DND-41 (cell line): ENCODE results near the gene UPK1A.

Experiments
- ATAC-seq: fragments of 200-7000 bp; cut with Tn5 transposase; 3 replicates; pipeline ENCODE4 v1.9.1; 2021; ENCODE audit warnings: low read depth; ENCODE audit not compliant: insufficient read depth
- DNase-seq: peaks from one replicate; pipeline ENCODE4 v3.0.0-alpha.2; 2020
- H2AFZ ChIP-seq: 2 replicates; pipeline ENCODE4 v1.6.0; 2012; ENCODE audit warnings: low read depth, low read length
- H3K27ac ChIP-seq: 2 replicates; pipeline ENCODE4 v1.5.1; 2012; ENCODE audit warnings: low read length, inconsistent platforms
- H3K27me3 ChIP-seq: fragments of 200-600 bp; sonication (generic); 2 replicates; pipeline ENCODE4 v1.6.0; 2012; ENCODE audit warnings: low read length, mild to moderate bottlenecking, inconsistent platforms; ENCODE audit not compliant: insufficient read depth, poor library complexity
- H3K36me3 ChIP-seq: 2 replicates; pipeline ENCODE4 v1.5.1; 2012; ENCODE audit warnings: low read length, inconsistent platforms; ENCODE audit not compliant: insufficient read depth
- H3K4me1 ChIP-seq: 2 replicates; pipeline ENCODE4 v1.5.1; 2012; ENCODE audit warnings: mild to moderate bottlenecking, low read length; ENCODE audit not compliant: insufficient read depth
- H3K4me2 ChIP-seq: 2 replicates; pipeline ENCODE4 v1.6.0; 2012; ENCODE audit warnings: mild to moderate bottlenecking, moderate library complexity, low read length, inconsistent platforms; ENCODE audit not compliant: insufficient read depth
- H3K4me3 ChIP-seq, 2 experiments: fragments of 200-600 bp in 1 of 2; shearing (Covaris generic) in 1 of 2; 2 replicates each; pipeline ENCODE4 v1.5.1; 2012 to 2016; ENCODE audit warnings: inconsistent platforms in 2 of 2, low read length in 2 of 2, mild to moderate bottlenecking in 2 of 2, low read depth in 1 of 2, moderate library complexity in 1 of 2
- H3K79me2 ChIP-seq: 2 replicates; pipeline ENCODE4 v1.6.0; 2012; ENCODE audit warnings: low read length, inconsistent platforms; ENCODE audit not compliant: insufficient read depth
- H3K9ac ChIP-seq: 2 replicates; pipeline ENCODE4 v1.6.0; 2012; ENCODE audit warnings: low read depth, mild to moderate bottlenecking, inconsistent platforms, low read length, moderate library complexity
- H3K9me3 ChIP-seq: 2 replicates; pipeline ENCODE4 v1.5.1; 2012; ENCODE audit warnings: low read length, moderate library complexity, mild to moderate bottlenecking, inconsistent platforms; ENCODE audit not compliant: insufficient read depth, severe bottlenecking
- H4K20me1 ChIP-seq: 2 replicates; pipeline ENCODE4 v1.6.0; 2012; ENCODE audit warnings: low read length; ENCODE audit not compliant: insufficient read depth
- EZH2 ChIP-seq: IDR thresholded peaks from 3 replicates; pipeline ENCODE4 v1.6.1; 2012; ENCODE audit warnings: borderline replicate concordance, low read depth, mild to moderate bottlenecking, moderate library complexity, low read length, inconsistent platforms; ENCODE audit not compliant: severe bottlenecking
- TF ChIP-seq, protein P1 (sequence below): IDR thresholded peaks from 2 replicates; pipeline ENCODE4 v1.5.1; 2012; ENCODE audit warnings: borderline replicate concordance, low read length, moderate library complexity, mild to moderate bottlenecking; ENCODE audit not compliant: poor library complexity, severe bottlenecking; ENCODE audit errors: extremely low read depth

The UPK1A gene

DNA sequence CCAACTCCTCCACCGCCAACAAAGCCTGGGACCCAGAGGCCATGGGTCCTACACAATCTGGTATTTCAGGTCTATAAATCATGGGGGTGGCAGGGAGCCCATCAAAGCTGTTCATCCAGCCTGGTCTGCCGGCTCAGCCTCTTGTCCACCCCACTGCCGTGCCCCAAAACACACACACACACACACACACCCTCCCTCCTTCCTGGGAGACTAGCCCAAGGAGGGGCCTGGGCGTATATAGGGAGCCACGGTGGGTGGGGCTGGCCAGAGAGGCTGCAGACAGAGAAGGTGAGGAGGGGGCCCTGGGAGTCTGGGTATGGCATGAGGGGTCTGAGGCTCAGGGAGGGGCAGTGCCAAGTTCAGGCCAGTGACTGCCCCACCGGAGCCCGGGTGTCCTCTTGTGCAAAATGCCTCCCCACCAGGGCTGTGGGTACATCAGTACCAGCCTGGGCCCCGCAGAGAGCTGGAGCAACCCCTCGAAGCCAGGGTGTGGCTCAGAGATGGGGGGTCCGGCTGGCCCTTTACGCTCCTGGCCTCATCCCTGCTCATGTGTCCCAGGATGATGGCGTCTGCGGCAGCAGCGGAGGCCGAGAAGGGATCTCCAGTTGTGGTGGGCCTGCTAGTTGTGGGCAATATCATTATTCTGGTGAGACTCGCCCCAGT lies at the start of gene UPK1A:
UPK1A (plus strand) TSS at position 267 of the 663 bp plus-strand sequence; CDS start at position 563, 296 bp downstream.
- Histone ChIP-seq H3K36me3 (peaks cover 6% of the 10 kb centered on the region; the same call in 1 of the 2 replicates), H3K9me3 (no peaks in the 10 kb centered on the region), H3K9ac (no peak within 1 kb of the TSS), H3K4me2 (no peak within 1 kb of the TSS), H3K79me2 (no peaks in the 10 kb centered on the region), H3K27ac (no peak within 1 kb of the TSS), H3K4me3 (no peak within 1 kb of the TSS), H3K27me3 (no peaks in the 10 kb centered on the region), H3K4me1 (no peaks in the 10 kb centered on the region), H4K20me1 (0 out of 2 replicates have a peak, but pooled peaks cover 4% of the 10 kb centered on the region), H2AFZ (no peak within 1 kb of the TSS)
- ATAC-seq: no peak
- no peak for DNase-seq
- no peak for TF ChIP-seq EZH2
- TF ChIP-seq, protein P1, sequence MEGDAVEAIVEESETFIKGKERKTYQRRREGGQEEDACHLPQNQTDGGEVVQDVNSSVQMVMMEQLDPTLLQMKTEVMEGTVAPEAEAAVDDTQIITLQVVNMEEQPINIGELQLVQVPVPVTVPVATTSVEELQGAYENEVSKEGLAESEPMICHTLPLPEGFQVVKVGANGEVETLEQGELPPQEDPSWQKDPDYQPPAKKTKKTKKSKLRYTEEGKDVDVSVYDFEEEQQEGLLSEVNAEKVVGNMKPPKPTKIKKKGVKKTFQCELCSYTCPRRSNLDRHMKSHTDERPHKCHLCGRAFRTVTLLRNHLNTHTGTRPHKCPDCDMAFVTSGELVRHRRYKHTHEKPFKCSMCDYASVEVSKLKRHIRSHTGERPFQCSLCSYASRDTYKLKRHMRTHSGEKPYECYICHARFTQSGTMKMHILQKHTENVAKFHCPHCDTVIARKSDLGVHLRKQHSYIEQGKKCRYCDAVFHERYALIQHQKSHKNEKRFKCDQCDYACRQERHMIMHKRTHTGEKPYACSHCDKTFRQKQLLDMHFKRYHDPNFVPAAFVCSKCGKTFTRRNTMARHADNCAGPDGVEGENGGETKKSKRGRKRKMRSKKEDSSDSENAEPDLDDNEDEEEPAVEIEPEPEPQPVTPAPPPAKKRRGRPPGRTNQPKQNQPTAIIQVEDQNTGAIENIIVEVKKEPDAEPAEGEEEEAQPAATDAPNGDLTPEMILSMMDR: no peak

DNA sequence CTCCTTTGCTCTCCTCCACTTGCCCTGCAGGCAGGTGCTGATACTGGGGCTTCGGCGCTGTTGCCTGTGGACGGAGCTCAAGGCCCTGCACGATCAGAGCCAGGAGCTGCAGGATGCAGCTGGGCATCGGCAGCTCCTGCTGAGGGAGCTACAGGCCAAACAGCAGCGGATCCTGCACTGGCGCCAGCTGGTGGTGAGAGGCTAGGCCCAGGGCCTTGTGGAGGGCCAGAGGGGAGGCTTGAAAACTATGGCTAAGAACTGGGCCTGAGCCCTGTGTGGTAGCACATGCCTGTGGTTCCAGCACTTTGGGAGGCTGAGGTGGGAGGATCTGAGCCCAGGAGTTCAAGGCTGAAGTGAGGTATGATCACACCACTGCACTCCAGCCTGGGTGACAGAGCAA lies 47.5 kb upstream of the UPK1A start:
- no peak overlapping the region for H3K4me3 ChIP-seq
- peaks cover 2% of the 10 kb centered on the region for H3K79me2 ChIP-seq
- no peaks in the 10 kb centered on the region for H4K20me1 ChIP-seq
- TF ChIP-seq, protein P1: no peak
- TF ChIP-seq EZH2: no peak
- no peak overlapping the region for H3K4me2 ChIP-seq
- peaks cover 52% of the 10 kb centered on the region for H3K36me3 ChIP-seq
- H3K4me1 ChIP-seq: peaks cover 3% of the 10 kb centered on the region
- no peaks in the 10 kb centered on the region for H3K9me3 ChIP-seq
- no peak for DNase-seq
- H3K27me3 ChIP-seq: no peaks in the 10 kb centered on the region
- H3K27ac ChIP-seq: no peak overlapping the region
- no peak overlapping the region for H3K9ac ChIP-seq
- ATAC-seq: no peak
- H2AFZ ChIP-seq: no peak overlapping the region

DNA sequence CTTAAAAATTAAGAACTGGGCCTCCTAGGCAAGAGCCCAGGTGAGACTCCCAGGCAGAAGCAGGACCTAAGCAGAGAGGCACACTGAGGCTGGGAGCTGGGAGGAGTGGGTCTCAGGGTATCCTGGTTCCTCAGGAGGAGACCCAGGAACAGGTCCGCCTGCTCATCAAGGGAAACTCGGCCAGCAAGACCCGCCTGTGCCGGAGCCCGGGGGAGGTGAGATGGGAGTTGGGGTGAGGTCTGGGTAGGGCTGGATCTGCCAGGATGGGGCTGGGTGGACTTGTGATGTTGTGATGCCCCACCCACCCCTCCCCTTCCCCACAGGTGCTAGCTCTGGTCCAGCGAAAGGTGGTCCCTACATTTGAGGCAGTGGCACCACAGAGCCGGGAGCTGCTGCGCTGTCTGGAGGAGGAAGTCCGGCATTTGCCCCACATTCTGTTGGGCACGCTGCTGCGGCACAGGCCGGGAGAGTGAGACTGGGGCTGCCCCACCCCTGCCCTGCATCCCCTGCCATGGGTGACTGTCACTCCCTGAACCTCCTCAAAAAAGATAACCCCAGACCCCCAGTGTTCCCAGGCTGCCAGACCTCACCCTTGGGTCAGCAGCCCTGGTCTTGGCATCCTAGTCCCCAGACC lies 46.9 kb upstream of the UPK1A start:
- no peaks in the 10 kb centered on the region for H3K27me3 ChIP-seq
- peaks cover 49% of the 10 kb centered on the region for H3K36me3 ChIP-seq

More for the DNA sequence above, 46.9 kb upstream of the UPK1A start:
- ATAC-seq (no peak), DNase-seq (no peak)
- Histone ChIP-seq H3K4me1 (no peaks in the 10 kb centered on the region), H3K9ac (no peak overlapping the region), H3K27ac (no peak overlapping the region), H3K4me3 (no peak overlapping the region), H4K20me1 (no peaks in the 10 kb centered on the region), H3K4me2 (no peak overlapping the region), H3K79me2 (no peaks in the 10 kb centered on the region), H2AFZ (no peak overlapping the region), H3K9me3 (no peaks in the 10 kb centered on the region)
- TF ChIP-seq EZH2: no peak
- TF ChIP-seq, protein P1: no peak
